GM12891 (cell line): ENCODE results near the gene DYNLT1.

Experiments used
- POLR2A ChIP-seq: IDR thresholded peaks from 2 replicates; pipeline ENCODE4 v1.6.1; 2011; ENCODE audit warnings: low read depth, low read length, control low read depth
- TAF1 ChIP-seq: IDR thresholded peaks from 2 replicates; pipeline ENCODE4 v1.6.1; 2011; ENCODE audit warnings: low read depth, low read length, control low read depth

DNA sequence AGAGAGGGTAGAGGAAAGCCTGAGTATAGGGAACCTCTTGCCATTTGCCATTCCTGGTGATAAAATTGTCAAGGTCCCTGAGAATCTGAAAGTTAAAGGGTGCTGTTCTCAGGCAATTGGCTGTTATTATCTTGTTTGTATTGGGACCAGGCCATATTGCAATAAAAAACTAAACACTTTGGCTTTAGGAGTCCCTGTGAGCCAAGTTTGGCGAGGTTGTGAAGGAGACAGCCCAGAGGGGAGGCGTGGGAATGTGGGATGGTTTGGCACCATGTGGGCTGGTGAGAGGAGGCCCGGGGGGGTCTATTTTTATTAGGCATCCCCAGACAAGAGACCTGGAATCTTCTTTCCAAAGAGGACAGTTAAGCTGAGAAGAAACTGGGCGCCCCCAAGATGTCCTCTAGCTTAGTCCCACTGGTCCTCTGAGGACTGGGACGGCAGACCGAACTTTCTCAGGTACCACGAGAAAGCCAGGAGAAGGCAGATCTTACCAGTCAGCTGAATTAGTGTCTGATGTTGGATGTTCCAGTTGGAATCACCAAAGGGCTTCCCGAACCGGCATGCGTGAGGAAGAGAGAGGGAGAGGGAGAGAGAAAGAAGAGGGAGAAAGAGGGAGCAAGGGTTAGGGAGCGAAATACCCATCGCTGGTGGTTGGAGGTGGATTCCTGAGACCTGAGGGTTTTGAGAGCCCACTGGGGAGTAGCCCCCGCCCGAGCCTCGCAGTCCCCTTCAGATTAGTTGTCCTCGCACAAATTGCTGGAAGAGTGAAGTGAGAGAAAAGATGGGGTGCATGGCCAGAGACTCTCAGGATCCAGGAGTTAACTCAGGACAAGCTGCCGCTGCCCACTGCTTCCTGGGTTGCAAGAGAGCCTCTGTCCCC lies 24.4 kb downstream of the DYNLT1 start:
- TF ChIP-seq POLR2A: no peak
- no peak for TF ChIP-seq TAF1
